HEK293 (cell line): ENCODE results near the gene OR5K4.
A peak's percentile ranks its signal among the peaks of the same experiment; 100 is the strongest.

Experiments used
- CTCF ChIA-PET: fragments of 350-600 bp; formaldehyde crosslinking; extraction: SDS; loops from one replicate; lab custom pipeline; 2021; ENCODE audit warnings: antibody characterized with exemption; lab: Yijun Ruan, JAX
- POLR2A ChIA-PET: fragments of 300-600 bp; formaldehyde crosslinking; extraction: SDS; loops from one replicate; lab custom pipeline; 2020; ENCODE audit warnings: antibody characterized with exemption, inconsistent platforms; lab: Yijun Ruan, JAX
- H3K27ac ChIP-seq: fragments of 200-500 bp; sonication (Bioruptor generic); 2 replicates; pipeline ENCODE4 v1.5.1; 2014; ENCODE audit warnings: low read depth, low read length, control low read depth, inconsistent platforms; ENCODE audit errors: extremely low read depth
- H3K36me3 ChIP-seq, 2 experiments: fragments of 200-500 bp in 1 of 2; sonication (Bioruptor generic) in 1 of 2; 1 replicate in 1 of 2; 2 replicates in 1 of 2; pipeline ENCODE4 v1.5.1; 2014 to 2017; ENCODE audit warnings: inconsistent platforms in 2 of 2, low read length in 2 of 2; ENCODE audit not compliant: control insufficient read depth in 2 of 2, insufficient read depth in 1 of 2
- H3K4me1 ChIP-seq: fragments of 200-500 bp; sonication (Bioruptor generic); 2 replicates; pipeline ENCODE4 v1.5.1; 2014; ENCODE audit warnings: mild to moderate bottlenecking, low read length, inconsistent platforms; ENCODE audit not compliant: control insufficient read depth, insufficient read depth
- H3K4me3 ChIP-seq: 2 replicates; pipeline ENCODE4 v1.5.1; 2011; ENCODE audit warnings: low read depth, mild to moderate bottlenecking, control low read depth, low read length, moderate library complexity
- H3K9me3 ChIP-seq: fragments of 200-500 bp; sonication (Bioruptor generic); 2 replicates; pipeline ENCODE4 v1.5.1; 2014; ENCODE audit warnings: low read depth, low read length, inconsistent platforms; ENCODE audit not compliant: control insufficient read depth, insufficient read depth
- KLF1 ChIP-seq: fragments of 450-650 bp; formaldehyde crosslinking; IDR thresholded peaks from 2 replicates; pipeline ENCODE4 v1.5.1; 2016; ENCODE audit warnings: missing biosample characterization, missing genetic modification characterization
- KLF8 ChIP-seq: fragments of 450-650 bp; formaldehyde crosslinking; IDR thresholded peaks from 2 replicates; pipeline ENCODE4 v1.5.1; 2016; ENCODE audit warnings: missing biosample characterization, missing genetic modification characterization
- REPIN1 ChIP-seq: fragments of 450-650 bp; formaldehyde crosslinking; IDR thresholded peaks from 2 replicates; pipeline ENCODE4 v1.5.1; 2017; ENCODE audit warnings: missing biosample characterization, missing genetic modification characterization, low read depth
- SETDB1 ChIP-seq: IDR thresholded peaks from one replicate; pipeline ENCODE4 v1.6.1; 2017; ENCODE audit warnings: mild to moderate bottlenecking, low read length, moderate library complexity, mixed read lengths; ENCODE audit not compliant: insufficient read length
- TCF7L2 ChIP-seq: IDR thresholded peaks from 2 replicates; pipeline ENCODE4 v1.6.1; 2011; ENCODE audit warnings: low read depth, mild to moderate bottlenecking, inconsistent platforms, low read length, moderate library complexity, borderline replicate concordance
- TRIM28 ChIP-seq: IDR thresholded peaks from 2 replicates; pipeline ENCODE4 v1.6.1; 2011; ENCODE audit warnings: low read length, control low read depth, borderline replicate concordance
- ZEB2 ChIP-seq: fragments of 450-650 bp; formaldehyde crosslinking; IDR thresholded peaks from 2 replicates; pipeline ENCODE4 v1.5.1; 2016; ENCODE audit warnings: missing biosample characterization, missing genetic modification characterization
- ZFP3 ChIP-seq: fragments of 450-650 bp; formaldehyde crosslinking; IDR thresholded peaks from 2 replicates; pipeline ENCODE4 v1.5.1; 2016; ENCODE audit warnings: low read depth, missing biosample characterization, missing genetic modification characterization
- ZFP37 ChIP-seq: fragments of 450-650 bp; formaldehyde crosslinking; IDR thresholded peaks from 2 replicates; pipeline ENCODE4 v1.5.1; 2016; ENCODE audit warnings: missing biosample characterization, missing genetic modification characterization
- ZNF16 ChIP-seq: fragments of 450-650 bp; formaldehyde crosslinking; IDR thresholded peaks from 2 replicates; pipeline ENCODE4 v1.5.1; 2016; ENCODE audit warnings: low read depth, missing biosample characterization, missing genetic modification characterization
- ZNF211 ChIP-seq: fragments of 450-650 bp; formaldehyde crosslinking; IDR thresholded peaks from 2 replicates; pipeline ENCODE4 v1.5.1; 2016; ENCODE audit warnings: low read depth, missing biosample characterization, missing genetic modification characterization
- ZNF37A ChIP-seq: fragments of 450-650 bp; IDR thresholded peaks from 2 replicates; pipeline ENCODE4 v1.5.1; 2018; ENCODE audit warnings: missing biosample characterization, missing genetic modification characterization
- ZNF423 ChIP-seq: fragments of 450-650 bp; formaldehyde crosslinking; IDR thresholded peaks from 2 replicates; pipeline ENCODE4 v1.5.1; 2016; ENCODE audit warnings: missing biosample characterization, missing genetic modification characterization
- ZNF426 ChIP-seq: fragments of 450-650 bp; formaldehyde crosslinking; IDR thresholded peaks from 2 replicates; pipeline ENCODE4 v1.5.1; 2017; ENCODE audit warnings: missing biosample characterization, missing genetic modification characterization, mild to moderate bottlenecking, inconsistent platforms, moderate library complexity
- ZNF473 ChIP-seq: fragments of 450-650 bp; formaldehyde crosslinking; IDR thresholded peaks from 2 replicates; pipeline ENCODE4 v1.5.1; 2017; ENCODE audit warnings: missing biosample characterization, missing genetic modification characterization
- ZNF510 ChIP-seq: fragments of 450-650 bp; formaldehyde crosslinking; IDR thresholded peaks from 2 replicates; pipeline ENCODE4 v1.5.1; 2018; ENCODE audit warnings: mild to moderate bottlenecking, missing genetic modification characterization, missing biosample characterization; ENCODE audit not compliant: insufficient replicate concordance
- ZNF514 ChIP-seq: fragments of 450-650 bp; formaldehyde crosslinking; IDR thresholded peaks from 2 replicates; pipeline ENCODE4 v1.5.1; 2016; ENCODE audit warnings: missing biosample characterization, missing genetic modification characterization
- ZNF521 ChIP-seq: fragments of 450-650 bp; formaldehyde crosslinking; IDR thresholded peaks from 2 replicates; pipeline ENCODE4 v1.5.1; 2017; ENCODE audit warnings: missing biosample characterization, mild to moderate bottlenecking, missing genetic modification characterization
- ZNF558 ChIP-seq: fragments of 450-650 bp; formaldehyde crosslinking; IDR thresholded peaks from 2 replicates; pipeline ENCODE4 v1.5.1; 2016; ENCODE audit warnings: missing biosample characterization, missing genetic modification characterization
- ZNF585B ChIP-seq: fragments of 450-650 bp; formaldehyde crosslinking; IDR thresholded peaks from 2 replicates; pipeline ENCODE4 v1.5.1; 2016; ENCODE audit warnings: missing biosample characterization, missing genetic modification characterization
- ZNF654 ChIP-seq: fragments of 450-650 bp; formaldehyde crosslinking; IDR thresholded peaks from 2 replicates; pipeline ENCODE4 v1.5.1; 2016; ENCODE audit warnings: low read depth, missing biosample characterization, missing genetic modification characterization
- ZNF670 ChIP-seq: fragments of 450-650 bp; formaldehyde crosslinking; IDR thresholded peaks from 2 replicates; pipeline ENCODE4 v1.5.1; 2016; ENCODE audit warnings: missing biosample characterization, missing genetic modification characterization, low read depth
- ZNF707 ChIP-seq: fragments of 450-650 bp; formaldehyde crosslinking; IDR thresholded peaks from 2 replicates; pipeline ENCODE4 v1.5.1; 2016; ENCODE audit warnings: missing biosample characterization, missing genetic modification characterization
- TF ChIP-seq, protein P1 (sequence below): fragments of 450-650 bp; formaldehyde crosslinking; IDR thresholded peaks from 2 replicates; pipeline ENCODE4 v1.5.1; 2016; ENCODE audit warnings: missing biosample characterization, missing genetic modification characterization
- TF ChIP-seq, protein P2 (sequence below): fragments of 450-650 bp; formaldehyde crosslinking; IDR thresholded peaks from 2 replicates; pipeline ENCODE4 v1.5.1; 2016; ENCODE audit warnings: missing biosample characterization, missing genetic modification characterization
- TF ChIP-seq, protein P3 (sequence below): fragments of 450-650 bp; formaldehyde crosslinking; IDR thresholded peaks from 2 replicates; pipeline ENCODE4 v1.5.1; 2017; ENCODE audit warnings: missing biosample characterization, missing genetic modification characterization

The OR5K4 gene

DNA sequence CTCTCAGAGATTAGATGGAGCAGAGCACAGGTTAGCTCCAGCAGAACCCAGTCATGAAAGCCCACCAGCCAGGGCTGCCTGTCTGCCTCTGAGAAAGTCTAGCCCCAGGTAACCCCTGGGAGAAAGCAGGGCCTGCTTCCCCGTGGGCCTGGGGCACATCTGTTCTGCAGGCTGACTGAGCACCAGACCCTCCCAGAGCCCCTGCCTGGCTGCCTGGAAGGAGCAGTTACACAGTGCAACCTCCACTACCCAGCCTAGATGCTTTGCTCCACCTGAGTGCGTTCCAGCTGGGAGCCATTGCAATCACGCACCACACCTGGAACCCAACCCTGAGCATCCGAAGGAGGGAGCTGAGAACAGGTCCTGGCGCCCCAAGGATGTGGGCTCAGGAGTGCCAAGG is 24.7 kb upstream of the OR5K4 start:
- CTCF ChIA-PET = interaction anchor here (0.6 to 3.6 kb wide), 7 partner anchors 15 to 581 kb away, joined by 3 to 51 read pairs (median 3); no protein-coding TSS in a partner anchor
- Histone ChIP-seq H3K4me3 (no peak overlapping the region), H3K9me3 (no peaks in the 10 kb centered on the region), H3K36me3 (no peaks in the 10 kb centered on the region), H3K4me1 (no peaks in the 10 kb centered on the region), H3K27ac (no peak overlapping the region)
- no peak for TF ChIP-seq ZFP37 (tag by site-specific recombination)
- TF ChIP-seq ZFP3 (tag by site-specific recombination) = no peak
- TF ChIP-seq ZNF37A (tag by site-specific recombination) = no peak
- no peak for TF ChIP-seq ZNF521 (tag by site-specific recombination)
- no peak for TF ChIP-seq ZNF585B (tag by site-specific recombination)
- TF ChIP-seq, all 188 proteins: peak for 0
- POLR2A ChIA-PET = no interaction called here

DNA sequence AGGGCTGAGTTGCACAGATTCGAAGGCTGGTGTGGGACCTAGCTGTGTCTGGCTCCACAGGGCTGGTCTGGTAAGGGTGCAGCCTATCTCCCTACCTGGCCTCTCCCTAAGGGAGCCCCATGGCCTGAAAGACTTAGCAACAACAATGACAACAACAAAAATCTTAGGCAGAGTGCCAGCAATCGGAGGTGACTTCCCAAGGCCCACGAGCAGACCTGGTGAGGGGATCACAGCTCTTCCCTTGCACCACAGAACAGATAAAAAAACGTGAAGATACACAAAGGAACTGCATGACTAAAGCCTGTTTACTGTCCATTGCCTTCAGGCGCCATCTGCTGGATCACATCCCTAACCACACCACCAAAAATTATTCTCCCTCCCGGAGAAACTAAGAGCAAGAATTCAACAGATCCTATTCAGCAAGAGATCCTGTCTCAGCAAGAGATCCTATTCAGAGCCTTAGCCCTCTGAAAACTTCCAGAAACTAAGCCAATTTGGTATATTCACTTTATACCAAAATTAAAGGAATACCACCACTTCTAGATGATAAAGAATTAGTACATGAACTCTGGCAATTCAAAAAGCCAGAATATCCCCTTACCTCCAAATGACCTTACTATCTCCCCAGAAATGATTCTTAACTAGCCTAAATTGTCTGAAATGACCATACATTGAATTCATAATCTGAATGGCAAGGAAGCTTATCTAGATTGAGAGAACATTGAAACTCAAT is 24.1 kb upstream of the OR5K4 start:
- no peaks in the 10 kb centered on the region for H3K9me3 ChIP-seq
- POLR2A ChIA-PET = no interaction called here
- no peaks in the 10 kb centered on the region for H3K36me3 ChIP-seq
- H3K4me1 ChIP-seq = no peaks in the 10 kb centered on the region
- CTCF ChIA-PET = interaction anchor here (0.6 to 3.6 kb wide), 10 partner anchors 15 to 582 kb away, joined by 3 to 51 read pairs (median 4); no protein-coding TSS in a partner anchor
- no peak overlapping the region for H3K4me3 ChIP-seq
- H3K27ac ChIP-seq = no peak overlapping the region
- TF ChIP-seq ZNF670 (no peak), REPIN1 (tag by site-specific recombination) (no peak), ZNF473 (tag by site-specific recombination) (no peak), ZNF211 (tag by site-specific recombination) (no peak), ZNF654 (peak; percentile 65), ZNF514 (tag by site-specific recombination) (no peak), TRIM28 (no peak)
- TF ChIP-seq, protein P1, sequence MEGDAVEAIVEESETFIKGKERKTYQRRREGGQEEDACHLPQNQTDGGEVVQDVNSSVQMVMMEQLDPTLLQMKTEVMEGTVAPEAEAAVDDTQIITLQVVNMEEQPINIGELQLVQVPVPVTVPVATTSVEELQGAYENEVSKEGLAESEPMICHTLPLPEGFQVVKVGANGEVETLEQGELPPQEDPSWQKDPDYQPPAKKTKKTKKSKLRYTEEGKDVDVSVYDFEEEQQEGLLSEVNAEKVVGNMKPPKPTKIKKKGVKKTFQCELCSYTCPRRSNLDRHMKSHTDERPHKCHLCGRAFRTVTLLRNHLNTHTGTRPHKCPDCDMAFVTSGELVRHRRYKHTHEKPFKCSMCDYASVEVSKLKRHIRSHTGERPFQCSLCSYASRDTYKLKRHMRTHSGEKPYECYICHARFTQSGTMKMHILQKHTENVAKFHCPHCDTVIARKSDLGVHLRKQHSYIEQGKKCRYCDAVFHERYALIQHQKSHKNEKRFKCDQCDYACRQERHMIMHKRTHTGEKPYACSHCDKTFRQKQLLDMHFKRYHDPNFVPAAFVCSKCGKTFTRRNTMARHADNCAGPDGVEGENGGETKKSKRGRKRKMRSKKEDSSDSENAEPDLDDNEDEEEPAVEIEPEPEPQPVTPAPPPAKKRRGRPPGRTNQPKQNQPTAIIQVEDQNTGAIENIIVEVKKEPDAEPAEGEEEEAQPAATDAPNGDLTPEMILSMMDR (tag by site-specific recombination) = peak; percentile 63
- TF ChIP-seq, protein P2, sequence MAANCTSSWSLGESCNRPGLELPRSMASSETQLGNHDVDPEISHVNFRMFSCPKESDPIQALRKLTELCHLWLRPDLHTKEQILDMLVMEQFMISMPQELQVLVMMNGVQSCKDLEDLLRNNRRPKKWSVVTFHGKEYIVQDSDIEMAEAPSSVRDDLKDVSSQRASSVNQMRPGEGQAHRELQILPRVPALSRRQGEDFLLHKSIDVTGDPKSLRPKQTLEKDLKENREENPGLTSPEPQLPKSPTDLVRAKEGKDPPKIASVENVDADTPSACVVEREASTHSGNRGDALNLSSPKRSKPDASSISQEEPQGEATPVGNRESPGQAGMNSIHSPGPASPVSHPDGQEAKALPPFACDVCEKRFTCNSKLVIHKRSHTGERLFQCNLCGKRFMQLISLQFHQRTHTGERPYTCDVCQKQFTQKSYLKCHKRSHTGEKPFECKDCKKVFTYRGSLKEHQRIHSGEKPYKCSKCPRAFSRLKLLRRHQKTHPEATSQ = no peak

DNA sequence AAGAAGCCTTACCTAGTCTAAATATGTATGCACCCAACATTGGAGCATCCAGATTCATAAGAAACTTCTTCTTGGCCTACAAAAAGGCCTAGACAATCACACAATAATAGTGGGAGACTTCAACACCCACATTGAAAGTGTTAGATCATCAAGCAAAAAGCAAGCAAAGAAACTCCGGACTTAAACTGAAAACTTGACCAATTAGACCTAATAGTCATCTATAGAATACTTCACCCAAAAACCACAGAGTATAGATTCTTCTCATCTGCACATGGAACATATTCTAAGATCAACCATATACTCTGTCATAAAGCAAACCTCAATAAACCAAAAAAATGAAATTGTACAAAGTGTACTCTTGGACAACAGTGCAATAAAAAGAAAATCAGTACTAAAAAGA is 22.3 kb upstream of the OR5K4 start:
- Histone ChIP-seq H3K9me3 (no peaks in the 10 kb centered on the region), H3K4me1 (no peaks in the 10 kb centered on the region), H3K36me3 (no peaks in the 10 kb centered on the region), H3K27ac (no peak overlapping the region), H3K4me3 (no peak overlapping the region)
- ChIA-PET POLR2A (no interaction called here), CTCF (no interaction called here)
- TF ChIP-seq ZNF707 (tag by site-specific recombination) (no peak), KLF8 (no peak), TCF7L2 (no peak), ZNF654 (no peak), KLF1 (tag by site-specific recombination) (no peak), ZNF558 (tag by site-specific recombination) (no peak), ZNF16 (tag by site-specific recombination) (no peak), SETDB1 (no peak), TRIM28 (no peak), ZEB2 (tag by site-specific recombination) (no peak), ZNF510 (no peak), ZNF426 (no peak), ZNF423 (tag by site-specific recombination) (no peak)
- TF ChIP-seq, protein P3, sequence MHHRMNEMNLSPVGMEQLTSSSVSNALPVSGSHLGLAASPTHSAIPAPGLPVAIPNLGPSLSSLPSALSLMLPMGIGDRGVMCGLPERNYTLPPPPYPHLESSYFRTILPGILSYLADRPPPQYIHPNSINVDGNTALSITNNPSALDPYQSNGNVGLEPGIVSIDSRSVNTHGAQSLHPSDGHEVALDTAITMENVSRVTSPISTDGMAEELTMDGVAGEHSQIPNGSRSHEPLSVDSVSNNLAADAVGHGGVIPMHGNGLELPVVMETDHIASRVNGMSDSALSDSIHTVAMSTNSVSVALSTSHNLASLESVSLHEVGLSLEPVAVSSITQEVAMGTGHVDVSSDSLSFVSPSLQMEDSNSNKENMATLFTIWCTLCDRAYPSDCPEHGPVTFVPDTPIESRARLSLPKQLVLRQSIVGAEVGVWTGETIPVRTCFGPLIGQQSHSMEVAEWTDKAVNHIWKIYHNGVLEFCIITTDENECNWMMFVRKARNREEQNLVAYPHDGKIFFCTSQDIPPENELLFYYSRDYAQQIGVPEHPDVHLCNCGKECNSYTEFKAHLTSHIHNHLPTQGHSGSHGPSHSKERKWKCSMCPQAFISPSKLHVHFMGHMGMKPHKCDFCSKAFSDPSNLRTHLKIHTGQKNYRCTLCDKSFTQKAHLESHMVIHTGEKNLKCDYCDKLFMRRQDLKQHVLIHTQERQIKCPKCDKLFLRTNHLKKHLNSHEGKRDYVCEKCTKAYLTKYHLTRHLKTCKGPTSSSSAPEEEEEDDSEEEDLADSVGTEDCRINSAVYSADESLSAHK = no peak
